ENCODE data around the gene RERG.
"Not testable (repeated sequence)": the region's sequence is repeated elsewhere in the genome, so short reads cannot be mapped to it uniquely, and the experiment has no call there.

Gene RERG

DNA sequence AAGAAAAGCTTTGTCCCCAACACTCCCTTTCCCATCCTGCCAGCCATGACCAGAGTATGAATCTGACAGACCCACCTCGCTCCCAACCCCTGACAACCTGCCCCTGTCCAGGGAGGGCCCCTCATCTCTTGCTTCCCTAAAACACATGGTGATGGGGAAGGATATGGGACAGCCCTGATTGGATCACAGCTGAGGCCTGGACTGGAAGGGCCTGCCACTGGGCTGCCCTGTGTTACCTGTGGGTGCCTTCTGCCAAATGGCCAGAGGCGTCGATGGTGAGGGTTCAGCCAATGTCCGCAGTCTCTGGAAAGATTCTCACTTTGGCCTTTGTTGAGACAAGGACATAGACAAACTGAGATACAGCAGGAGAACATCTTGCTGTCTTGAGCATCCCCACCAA is 13.3 kb upstream of the RERG start:
- Histone ChIP-seq H3K9ac (ENCODE audit: low read length) (no peak overlapping the region), H3K4me3 (ENCODE audit: low read length) (no peak overlapping the region), H3K9me3 (ENCODE audit: control insufficient read depth, low read length) (peaks cover 6% of the 10 kb centered on the region), H3K27me3 (replicated peaks; ENCODE audit: control insufficient read depth, insufficient read depth, low read length) (peaks cover 22% of the 10 kb centered on the region), H3K4me1 (ENCODE audit: control insufficient read depth, insufficient read depth, low read length) (peaks cover 18% of the 10 kb centered on the region), H3K36me3 (ENCODE audit: control insufficient read depth, insufficient read depth, low read length, severe bottlenecking) (no peaks in the 10 kb centered on the region)
- DNase-seq (ENCODE audit: low read depth), result no peak

DNA sequence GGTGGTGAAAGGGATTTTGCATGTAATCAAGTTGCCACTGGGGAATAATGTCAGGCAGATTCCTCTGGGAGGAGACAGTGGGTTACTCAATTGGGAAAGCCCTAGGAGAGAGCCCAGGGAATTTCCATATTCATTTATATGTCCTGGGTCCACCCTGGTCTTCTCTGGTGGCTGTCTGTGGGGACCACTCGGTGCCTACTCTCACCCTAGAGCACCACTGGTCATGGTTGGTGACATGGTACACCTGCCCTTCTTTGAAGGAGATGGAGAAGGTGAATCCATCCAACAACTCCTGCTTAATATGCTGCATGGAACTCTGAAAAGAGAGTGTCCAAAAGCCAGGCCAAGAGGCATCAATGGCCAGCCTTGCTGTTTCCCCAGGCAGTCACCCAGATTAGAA is 12.8 kb upstream of the RERG start:
- H3K27me3 ChIP-seq (replicated peaks; ENCODE audit: control insufficient read depth, insufficient read depth, low read length), result peaks cover 22% of the 10 kb centered on the region

DNA sequence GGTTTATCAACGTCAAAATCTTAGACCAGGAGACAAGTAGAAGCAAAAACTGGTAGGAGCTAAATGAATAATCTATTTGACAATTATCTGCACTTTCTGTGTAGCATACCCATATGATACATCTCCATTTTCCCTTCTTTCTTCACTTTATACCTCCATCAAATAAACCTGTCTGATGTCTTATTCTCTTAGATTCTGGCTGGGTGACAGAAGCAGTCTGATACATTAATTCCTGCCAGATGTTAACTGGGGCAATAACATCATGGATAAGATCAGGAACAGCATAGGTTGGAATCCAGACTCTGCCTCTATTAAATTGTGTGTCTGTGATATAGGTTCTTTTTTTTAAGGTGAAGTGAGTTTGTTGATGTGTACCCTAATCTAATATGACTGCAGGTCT is 11.7 kb upstream of the RERG start:
- no peak for DNase-seq (ENCODE audit: low read depth)
- Histone ChIP-seq H3K36me3 (ENCODE audit: control insufficient read depth, insufficient read depth, low read length, severe bottlenecking) (no peaks in the 10 kb centered on the region), H3K27me3 (replicated peaks; ENCODE audit: control insufficient read depth, insufficient read depth, low read length) (peaks cover 22% of the 10 kb centered on the region), H3K9ac (ENCODE audit: low read length) (no peak overlapping the region), H3K9me3 (ENCODE audit: control insufficient read depth, low read length) (peaks cover 6% of the 10 kb centered on the region), H3K4me1 (ENCODE audit: control insufficient read depth, insufficient read depth, low read length) (peaks cover 20% of the 10 kb centered on the region), H3K4me3 (ENCODE audit: low read length) (no peak overlapping the region)

More for the DNA sequence above, 12.8 kb upstream of the RERG start:
- Histone ChIP-seq H3K4me3 (ENCODE audit: low read length) (no peak overlapping the region), H3K9me3 (ENCODE audit: control insufficient read depth, low read length) (peaks cover 6% of the 10 kb centered on the region), H3K36me3 (ENCODE audit: control insufficient read depth, insufficient read depth, low read length, severe bottlenecking) (no peaks in the 10 kb centered on the region), H3K9ac (ENCODE audit: low read length) (no peak overlapping the region), H3K4me1 (ENCODE audit: control insufficient read depth, insufficient read depth, low read length) (peaks cover 20% of the 10 kb centered on the region)
- DNase-seq (ENCODE audit: low read depth), result no peak

GRCh38 chr12:15231493-15231892 is 10.3 kb upstream of the RERG start:
- H3K9me3 ChIP-seq (ENCODE audit: control insufficient read depth, low read length), result peaks cover 6% of the 10 kb centered on the region
- H3K9ac ChIP-seq (ENCODE audit: low read length), result no peak overlapping the region
- H3K4me3 ChIP-seq (ENCODE audit: low read length), result no peak overlapping the region
- no peak for DNase-seq (ENCODE audit: low read depth)
- H3K36me3 ChIP-seq (ENCODE audit: control insufficient read depth, insufficient read depth, low read length, severe bottlenecking), result no peaks in the 10 kb centered on the region
- peaks cover 22% of the 10 kb centered on the region for H3K27me3 ChIP-seq (replicated peaks; ENCODE audit: control insufficient read depth, insufficient read depth, low read length)
- peaks cover 20% of the 10 kb centered on the region for H3K4me1 ChIP-seq (ENCODE audit: control insufficient read depth, insufficient read depth, low read length)

DNA sequence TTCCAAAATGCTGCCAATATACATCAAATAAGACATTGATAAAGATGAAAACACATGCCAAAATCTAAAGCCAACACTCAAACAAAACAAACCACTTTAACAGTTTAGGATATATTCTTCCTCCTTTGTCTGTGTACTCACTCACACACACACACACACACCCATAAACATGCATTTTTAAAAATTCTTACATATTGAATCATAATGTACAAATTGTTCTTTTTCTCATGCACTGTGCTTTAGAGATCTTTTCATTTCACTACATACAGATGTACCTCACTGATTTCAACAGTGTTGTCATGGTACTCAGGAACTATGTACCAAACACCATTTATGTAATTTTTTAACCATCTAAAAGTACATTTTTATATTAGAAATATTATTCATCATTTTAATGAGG is 9.5 kb upstream of the RERG start:
- Histone ChIP-seq H3K4me3 (ENCODE audit: low read length) (peak overlapping the region; percentile 16), H3K36me3 (ENCODE audit: control insufficient read depth, insufficient read depth, low read length, severe bottlenecking) (no peaks in the 10 kb centered on the region), H3K9me3 (ENCODE audit: control insufficient read depth, low read length) (peaks cover 6% of the 10 kb centered on the region), H3K27me3 (replicated peaks; ENCODE audit: control insufficient read depth, insufficient read depth, low read length) (peaks cover 22% of the 10 kb centered on the region), H3K4me1 (ENCODE audit: control insufficient read depth, insufficient read depth, low read length) (peaks cover 21% of the 10 kb centered on the region), H3K9ac (ENCODE audit: low read length) (peak overlapping the region; percentile 72)
- DNase-seq (ENCODE audit: low read depth), result peak; percentile 15

- peaks cover 27% of the 10 kb centered on the region for H3K4me1 ChIP-seq (ENCODE audit: control insufficient read depth, insufficient read depth, low read length)
- H3K9ac ChIP-seq (ENCODE audit: low read length), result peak overlapping the region; percentile 72
- peaks cover under 1% of the 10 kb centered on the region for H3K9me3 ChIP-seq (ENCODE audit: control insufficient read depth, low read length)
- H3K36me3 ChIP-seq (ENCODE audit: control insufficient read depth, insufficient read depth, low read length, severe bottlenecking), result no peaks in the 10 kb centered on the region
- no peak for DNase-seq (ENCODE audit: low read depth)
- peaks cover 22% of the 10 kb centered on the region for H3K27me3 ChIP-seq (replicated peaks; ENCODE audit: control insufficient read depth, insufficient read depth, low read length)
- peak overlapping the region; percentile 16 for H3K4me3 ChIP-seq (ENCODE audit: low read length)
These were observed 8.9 kb upstream of the RERG start for GRCh38 chr12:15230137-15230536.

DNA sequence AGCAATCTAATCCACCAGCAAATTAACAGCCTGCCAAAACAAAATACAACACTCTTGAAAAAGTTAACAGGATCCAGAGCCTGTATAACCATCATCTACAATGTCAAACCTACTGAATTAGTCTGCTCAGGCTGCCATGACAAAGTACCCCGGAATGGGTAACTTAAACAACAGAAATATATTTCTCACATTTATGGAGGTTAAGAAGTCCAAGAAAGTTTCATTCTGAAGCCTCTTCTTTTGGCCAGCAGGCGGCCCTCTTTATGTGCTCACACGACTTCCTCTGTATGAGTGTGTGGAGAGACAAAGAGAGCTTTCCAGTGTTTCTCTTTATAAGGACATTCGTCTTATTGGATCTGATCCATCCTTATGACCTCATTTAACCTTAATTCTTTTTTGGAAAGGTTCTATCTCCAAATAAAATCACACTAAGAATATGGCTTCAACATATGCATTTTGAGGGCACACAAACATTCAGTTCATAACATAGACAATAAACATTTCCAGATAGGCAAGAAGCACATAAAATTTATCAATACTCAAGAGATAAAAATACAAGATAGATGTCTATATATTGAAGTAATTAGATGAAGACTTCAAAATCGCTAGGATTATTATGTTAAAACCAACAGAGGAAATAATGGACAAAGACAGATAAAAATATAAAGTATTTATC is 5.9 kb upstream of the RERG start:
- Histone ChIP-seq H3K4me3 (ENCODE audit: low read length) (no peak overlapping the region), H3K9ac (ENCODE audit: low read length) (no peak overlapping the region), H3K36me3 (ENCODE audit: control insufficient read depth, insufficient read depth, low read length, severe bottlenecking) (no peaks in the 10 kb centered on the region), H3K4me1 (ENCODE audit: control insufficient read depth, insufficient read depth, low read length) (peaks cover 29% of the 10 kb centered on the region), H3K27me3 (replicated peaks; ENCODE audit: control insufficient read depth, insufficient read depth, low read length) (no peaks in the 10 kb centered on the region), H3K9me3 (ENCODE audit: control insufficient read depth, low read length) (no peaks in the 10 kb centered on the region)
- DNase-seq (ENCODE audit: low read depth), result peak; percentile 50

- H3K36me3 ChIP-seq (ENCODE audit: control insufficient read depth, insufficient read depth, low read length, severe bottlenecking); H3K27me3 ChIP-seq (replicated peaks; ENCODE audit: control insufficient read depth, insufficient read depth, low read length); DNase-seq (ENCODE audit: low read depth); H3K9ac ChIP-seq (ENCODE audit: low read length); H3K9me3 ChIP-seq (ENCODE audit: control insufficient read depth, low read length); H3K4me3 ChIP-seq (ENCODE audit: low read length): not testable (repeated sequence)
- peaks cover 24% of the 10 kb centered on the region for H3K4me1 ChIP-seq (ENCODE audit: control insufficient read depth, insufficient read depth, low read length)
These were observed 4.6 kb upstream of the RERG start for GRCh38 chr12:15225863-15226218.

GRCh38 chr12:15225136-15225862 is 4.1 kb upstream of the RERG start:
- Histone ChIP-seq H3K9me3 (ENCODE audit: control insufficient read depth, low read length) (no peaks in the 10 kb centered on the region), H3K4me3 (ENCODE audit: low read length) (no peak overlapping the region), H3K9ac (ENCODE audit: low read length) (no peak overlapping the region), H3K4me1 (ENCODE audit: control insufficient read depth, insufficient read depth, low read length) (peaks cover 19% of the 10 kb centered on the region), H3K36me3 (ENCODE audit: control insufficient read depth, insufficient read depth, low read length, severe bottlenecking) (no peaks in the 10 kb centered on the region), H3K27me3 (replicated peaks; ENCODE audit: control insufficient read depth, insufficient read depth, low read length) (no peaks in the 10 kb centered on the region)
- no peak for DNase-seq (ENCODE audit: low read depth)

GRCh38 chr12:15222219-15222618 is 1.0 kb upstream of the RERG start:
- Histone ChIP-seq H3K9me3 (ENCODE audit: control insufficient read depth, low read length) (no peaks in the 10 kb centered on the region), H3K27me3 (replicated peaks; ENCODE audit: control insufficient read depth, insufficient read depth, low read length) (no peaks in the 10 kb centered on the region), H3K9ac (ENCODE audit: low read length) (no peak overlapping the region), H3K4me1 (ENCODE audit: control insufficient read depth, insufficient read depth, low read length) (peaks cover 9% of the 10 kb centered on the region), H3K36me3 (ENCODE audit: control insufficient read depth, insufficient read depth, low read length, severe bottlenecking) (no peaks in the 10 kb centered on the region), H3K4me3 (ENCODE audit: low read length) (no peak overlapping the region)
- DNase-seq (ENCODE audit: low read depth), result no peak

DNA sequence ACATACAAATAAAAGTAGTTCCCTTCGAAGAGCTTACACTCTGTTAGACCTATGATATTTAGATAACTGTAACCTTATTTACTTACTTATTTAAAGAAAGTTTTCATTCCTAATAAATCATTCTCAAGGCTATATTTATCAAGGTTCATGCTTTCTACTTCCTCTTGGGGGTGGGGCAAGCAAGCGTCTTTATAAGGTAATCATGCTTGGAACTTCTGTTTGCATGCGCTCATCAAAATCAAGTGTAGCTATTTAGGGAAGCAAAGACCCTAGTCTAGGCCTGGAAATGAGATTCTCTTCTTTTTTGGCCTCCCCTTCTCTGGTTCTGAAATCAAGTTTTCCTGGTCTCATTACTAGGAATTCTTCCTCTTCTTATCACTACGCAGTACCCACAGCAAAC is 766 bp downstream of the RERG start:
- H3K4me3 ChIP-seq (ENCODE audit: low read length), result peak overlapping the region; percentile 81
- H3K4me1 ChIP-seq (ENCODE audit: control insufficient read depth, insufficient read depth, low read length), result peaks cover 6% of the 10 kb centered on the region
- H3K27me3 ChIP-seq (replicated peaks; ENCODE audit: control insufficient read depth, insufficient read depth, low read length), result no peaks in the 10 kb centered on the region
- DNase-seq (ENCODE audit: low read depth), result no peak
- H3K36me3 ChIP-seq (ENCODE audit: control insufficient read depth, insufficient read depth, low read length, severe bottlenecking), result no peaks in the 10 kb centered on the region
- no peak overlapping the region for H3K9ac ChIP-seq (ENCODE audit: low read length)
- H3K9me3 ChIP-seq (ENCODE audit: control insufficient read depth, low read length), result no peaks in the 10 kb centered on the region
